Amygdala (tissue), 56 donors: ENCODE results near the gene RNU1-1.
"Not testable (repeated sequence)": the region's sequence is repeated elsewhere in the genome, so short reads cannot be mapped to it uniquely, and the experiment has no call there.

Experiments used
- DNase-seq, 56 donors: peaks; one replicate each; lab custom pipeline; 2025; lab: John Stamatoyannopoulos, UW

The RNU1-1 gene

GRCh38 chr1:16514107-16515055 is at the start of gene RNU1-1:
Gene RNU1-1, minus strand, starts transcription at chr1:16514285.
- peak in 38 of 56 donors; percentile 64 to 95 (median 86) for DNase-seq

GRCh38 chr1:16561035-16561434 is 47.0 kb upstream of the RNU1-1 start:
- not testable (repeated sequence) for DNase-seq

- not testable (repeated sequence) for DNase-seq
Observed at GRCh38 chr1:16560498-16560897, 46.4 kb upstream of the RNU1-1 start.

GRCh38 chr1:16559688-16560087 is 45.6 kb upstream of the RNU1-1 start:
- DNase-seq: not testable (repeated sequence)

GRCh38 chr1:16557034-16557433 is 42.9 kb upstream of the RNU1-1 start:
- not testable (repeated sequence) for DNase-seq

GRCh38 chr1:16553244-16553643 is 39.2 kb upstream of the RNU1-1 start:
- DNase-seq: not testable (repeated sequence)

GRCh38 chr1:16550212-16550918 is 36.3 kb upstream of the RNU1-1 start:
- not testable (repeated sequence) for DNase-seq

GRCh38 chr1:16549545-16549944 is 35.5 kb upstream of the RNU1-1 start:
- not testable (repeated sequence) for DNase-seq

- not testable (repeated sequence) for DNase-seq
Observed at GRCh38 chr1:16547502-16548241, 33.6 kb upstream of the RNU1-1 start.

- DNase-seq: peak in 3 of 56 donors; percentile 3 to 20 (median 5)
Observed at GRCh38 chr1:16545682-16546095, 31.6 kb upstream of the RNU1-1 start.

GRCh38 chr1:16540421-16540893 is 26.4 kb upstream of the RNU1-1 start:
- not testable (repeated sequence) for DNase-seq

GRCh38 chr1:16537528-16537927 is 23.4 kb upstream of the RNU1-1 start:
- DNase-seq: not testable (repeated sequence)

- not testable (repeated sequence) for DNase-seq
Observed at GRCh38 chr1:16536796-16537195, 22.7 kb upstream of the RNU1-1 start.

- DNase-seq: not testable (repeated sequence)
Observed at GRCh38 chr1:16535898-16536297, 21.8 kb upstream of the RNU1-1 start.

- DNase-seq: not testable (repeated sequence)
Observed at GRCh38 chr1:16535487-16535886, 21.4 kb upstream of the RNU1-1 start.

GRCh38 chr1:16534829-16535456 is 20.9 kb upstream of the RNU1-1 start:
- peak in 46 of 56 donors; percentile 8 to 92 (median 52) for DNase-seq

GRCh38 chr1:16534239-16534828 is 20.2 kb upstream of the RNU1-1 start:
- DNase-seq: peak in 2 of 56 donors; percentile 35 to 37

- peak in 6 of 56 donors; percentile 2 to 53 (median 11) for DNase-seq
Observed at GRCh38 chr1:16532235-16532991, 18.3 kb upstream of the RNU1-1 start.

GRCh38 chr1:16528338-16528737 is 14.3 kb upstream of the RNU1-1 start:
- DNase-seq: not testable (repeated sequence)
